ENCODE measurements around the gene SPATA31D3.
"Not testable (repeated sequence)": the region's sequence is repeated elsewhere in the genome, so short reads cannot be mapped to it uniquely, and the experiment has no call there.

SPATA31D3 gene

GRCh38 chr9:81955625-81956024 lies 12.3 kb downstream of the SPATA31D3 start:
- no peak for TF ChIP-seq POLR2A (IDR thresholded peaks at IDR 0.05; ENCODE audit: low read depth, low read length)
- FAIRE-seq (no peak), DNase-seq (ENCODE audit: insufficient read length, low spot score) (no peak)

- FAIRE-seq (no peak), DNase-seq (ENCODE audit: insufficient read length, low spot score) (no peak)
- TF ChIP-seq POLR2A (IDR thresholded peaks at IDR 0.05; ENCODE audit: low read depth, low read length): no peak
Observed at GRCh38 chr9:81964218-81965171, 21.2 kb downstream of the SPATA31D3 start.

- no peak for DNase-seq (ENCODE audit: insufficient read length, low spot score)
- TF ChIP-seq POLR2A (IDR thresholded peaks at IDR 0.05; ENCODE audit: low read depth, low read length): no peak
- FAIRE-seq: no peak
Observed at GRCh38 chr9:81968026-81968425, 24.7 kb downstream of the SPATA31D3 start.

GRCh38 chr9:81969971-81970370 lies 26.7 kb downstream of the SPATA31D3 start:
- FAIRE-seq (no peak), DNase-seq (ENCODE audit: insufficient read length, low spot score) (peak; percentile 17)
- no peak for TF ChIP-seq POLR2A (IDR thresholded peaks at IDR 0.05; ENCODE audit: low read depth, low read length)

GRCh38 chr9:81971727-81972126 lies 28.4 kb downstream of the SPATA31D3 start:
- FAIRE-seq (no peak), DNase-seq (ENCODE audit: insufficient read length, low spot score) (no peak)
- no peak for TF ChIP-seq POLR2A (IDR thresholded peaks at IDR 0.05; ENCODE audit: low read depth, low read length)

GRCh38 chr9:81974764-81975163 lies 31.5 kb downstream of the SPATA31D3 start:
- DNase-seq (ENCODE audit: insufficient read length, low spot score) (no peak), FAIRE-seq (no peak)
- no peak for TF ChIP-seq POLR2A (IDR thresholded peaks at IDR 0.05; ENCODE audit: low read depth, low read length)

- TF ChIP-seq POLR2A (IDR thresholded peaks at IDR 0.05; ENCODE audit: low read depth, low read length): no peak
- DNase-seq (ENCODE audit: insufficient read length, low spot score) (no peak), FAIRE-seq (no peak)
Observed at GRCh38 chr9:81976351-81976750, 33.1 kb downstream of the SPATA31D3 start.

- no peak for TF ChIP-seq POLR2A (IDR thresholded peaks at IDR 0.05; ENCODE audit: low read depth, low read length)
- FAIRE-seq (no peak), DNase-seq (ENCODE audit: insufficient read length, low spot score) (no peak)
Observed at GRCh38 chr9:81979196-81979595, 35.9 kb downstream of the SPATA31D3 start.

GRCh38 chr9:81980568-81980967 lies 37.3 kb downstream of the SPATA31D3 start:
- no peak for DNase-seq (ENCODE audit: insufficient read length, low spot score)
- FAIRE-seq: no peak
- TF ChIP-seq POLR2A (IDR thresholded peaks at IDR 0.05; ENCODE audit: low read depth, low read length): no peak

- FAIRE-seq (no peak), DNase-seq (ENCODE audit: insufficient read length, low spot score) (no peak)
Observed at GRCh38 chr9:81981883-81982282, 38.6 kb downstream of the SPATA31D3 start.

GRCh38 chr9:81984928-81985327 lies 41.6 kb downstream of the SPATA31D3 start:
- FAIRE-seq (peak; percentile 57), DNase-seq (ENCODE audit: insufficient read length, low spot score) (no peak)
- no peak for TF ChIP-seq POLR2A (IDR thresholded peaks at IDR 0.05; ENCODE audit: low read depth, low read length)

More at GRCh38 chr9:81981883-81982282, 38.6 kb downstream of the SPATA31D3 start:
- no peak for TF ChIP-seq POLR2A (IDR thresholded peaks at IDR 0.05; ENCODE audit: low read depth, low read length)

GRCh38 chr9:81986051-81986450 lies 42.8 kb downstream of the SPATA31D3 start:
- FAIRE-seq (no peak), DNase-seq (ENCODE audit: insufficient read length, low spot score) (no peak)
- TF ChIP-seq POLR2A (IDR thresholded peaks at IDR 0.05; ENCODE audit: low read depth, low read length): no peak

- not testable (repeated sequence) for FAIRE-seq; DNase-seq (ENCODE audit: insufficient read length, low spot score)
Observed at GRCh38 chr9:81988472-81988871, 45.2 kb downstream of the SPATA31D3 start, which contains the start of gene SPATA31D1. Gene SPATA31D1, plus strand, starts transcription at chr9:81988772. Its CDS starts 47 bp downstream, at chr9:81988819.

- TF ChIP-seq POLR2A (IDR thresholded peaks at IDR 0.05; ENCODE audit: low read depth, low read length): no peak
- FAIRE-seq (no peak), DNase-seq (ENCODE audit: insufficient read length, low spot score) (no peak)
Observed at GRCh38 chr9:81989700-81990099, 46.4 kb downstream of the SPATA31D3 start.

GRCh38 chr9:81993656-81994055 lies 50.4 kb downstream of the SPATA31D3 start:
- DNase-seq (ENCODE audit: insufficient read length, low spot score): no peak
- FAIRE-seq: no peak
- TF ChIP-seq POLR2A (IDR thresholded peaks at IDR 0.05; ENCODE audit: low read depth, low read length): no peak

All from H54 (cell line).